Stimulated activated CD8-positive, alpha-beta memory T cell treated with anti-CD3 and anti-CD28 coated beads, Interleukin-4, amount 100 ng/mL, for 1 hour (primary cell): ENCODE data around the gene ABCC8.

Experiments
- DNase-seq, 2 donors: peaks; one replicate each; pipeline ENCODE4 v3.0.0-alpha.2; 2020; ENCODE audit warnings: low read depth in 2 of 2, low spot score in 1 of 2

Gene ABCC8

DNA sequence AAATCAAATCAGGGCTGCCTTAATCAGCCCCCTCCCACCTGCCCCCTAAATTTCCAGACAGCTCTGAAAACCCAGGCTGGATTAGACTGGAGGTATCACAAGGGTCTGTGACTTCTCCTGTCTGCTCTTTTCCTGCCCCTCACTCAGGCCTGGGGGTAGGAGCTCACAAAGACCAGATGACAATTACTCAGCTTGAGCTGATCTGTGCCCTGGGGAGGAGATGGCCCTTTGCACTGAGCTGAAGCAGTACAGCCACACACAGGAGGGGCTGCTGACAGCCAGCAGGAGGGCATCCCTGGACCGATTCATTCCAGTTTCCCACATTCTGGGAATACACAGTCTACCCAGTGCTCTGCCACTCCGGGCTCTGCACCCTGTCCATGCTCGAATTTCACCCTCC lies 4.2 kb downstream of the ABCC8 start:
- no peak for DNase-seq

DNA sequence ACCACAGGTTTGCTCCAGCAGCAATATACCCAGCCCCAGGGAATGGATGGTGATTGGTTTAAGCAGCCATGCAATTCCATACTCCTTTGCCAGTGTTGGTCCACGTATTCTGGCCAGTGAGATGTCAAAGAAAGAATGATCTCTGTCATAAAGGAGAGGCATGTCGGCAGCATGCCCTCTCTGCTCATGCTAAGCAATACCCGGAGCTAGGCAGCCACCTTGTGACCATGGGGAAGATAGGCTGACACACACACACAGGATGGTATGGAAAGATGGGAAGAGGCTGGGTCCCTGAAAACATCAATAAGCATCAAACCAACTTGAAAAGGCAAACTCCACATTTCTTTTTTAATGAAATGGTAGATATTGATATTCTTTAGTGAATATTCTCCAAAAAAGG lies 5.1 kb downstream of the ABCC8 start:
- no peak for DNase-seq

DNA sequence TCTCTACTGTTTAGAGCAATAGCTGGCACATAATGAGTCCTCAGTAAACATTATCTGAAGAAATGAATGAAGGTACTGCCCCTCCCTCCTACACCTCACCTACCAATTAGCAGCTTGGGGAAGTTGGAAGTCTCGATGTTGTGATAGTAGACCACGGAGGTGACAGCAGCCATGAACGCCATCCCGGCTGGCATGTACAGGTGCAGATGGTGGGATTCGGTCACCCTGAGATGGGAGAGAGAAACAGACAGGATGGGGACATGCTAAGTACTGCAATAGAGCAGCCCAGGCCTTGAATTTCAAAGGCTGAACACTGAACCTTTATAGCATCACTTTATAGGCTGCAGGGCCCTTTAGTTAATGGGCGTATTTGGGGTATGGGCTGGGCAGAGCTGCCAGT lies 6.6 kb downstream of the ABCC8 start:
- DNase-seq = no peak

DNA sequence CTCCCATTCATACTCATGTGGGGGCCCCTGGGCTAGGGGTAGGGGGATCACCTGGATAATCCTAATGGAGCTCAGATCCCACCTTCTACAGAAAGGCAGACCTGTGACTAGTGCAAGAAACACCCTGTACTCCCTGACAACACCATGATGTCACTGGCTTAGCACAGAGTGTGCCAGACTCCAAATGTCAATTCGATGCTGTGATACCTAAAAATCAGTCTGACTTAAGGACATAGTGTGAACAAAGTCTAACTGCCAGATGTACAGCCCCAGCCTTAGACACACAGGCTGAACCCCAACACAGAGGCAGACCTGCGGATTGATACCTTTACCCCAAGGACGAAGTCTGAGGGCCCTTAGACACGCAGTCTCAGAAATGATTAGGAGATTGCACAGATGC lies 8.5 kb downstream of the ABCC8 start:
- DNase-seq = no peak

DNA sequence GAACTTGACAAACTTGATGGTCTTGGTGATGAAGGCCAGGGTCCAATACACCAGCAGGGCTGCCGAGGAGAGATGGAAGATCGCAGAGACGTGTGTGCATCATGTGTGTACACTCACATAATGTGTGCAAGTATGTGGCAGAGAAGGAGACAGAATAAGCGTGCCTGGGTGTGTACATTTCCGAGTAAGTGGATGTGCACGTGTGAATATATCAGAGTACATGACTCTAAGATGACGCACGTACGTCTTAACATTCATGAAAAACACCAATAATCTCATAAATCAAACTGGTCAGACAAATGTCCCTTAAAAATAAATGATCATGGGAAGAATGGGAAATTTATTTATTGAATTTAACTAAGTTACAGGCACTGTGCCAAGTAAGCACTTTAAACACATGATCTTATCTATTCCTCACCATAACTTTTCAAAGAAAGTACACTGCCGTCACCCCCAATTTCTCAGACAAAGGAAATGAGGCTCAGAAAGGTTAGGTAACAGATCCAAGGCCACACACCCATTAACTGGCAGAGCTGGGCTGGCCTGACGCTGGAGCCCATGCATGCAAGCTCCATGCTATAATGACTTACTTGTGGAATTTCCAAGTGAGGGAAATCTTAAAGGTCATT lies 13.0 kb downstream of the ABCC8 start:
- DNase-seq = no peak

DNA sequence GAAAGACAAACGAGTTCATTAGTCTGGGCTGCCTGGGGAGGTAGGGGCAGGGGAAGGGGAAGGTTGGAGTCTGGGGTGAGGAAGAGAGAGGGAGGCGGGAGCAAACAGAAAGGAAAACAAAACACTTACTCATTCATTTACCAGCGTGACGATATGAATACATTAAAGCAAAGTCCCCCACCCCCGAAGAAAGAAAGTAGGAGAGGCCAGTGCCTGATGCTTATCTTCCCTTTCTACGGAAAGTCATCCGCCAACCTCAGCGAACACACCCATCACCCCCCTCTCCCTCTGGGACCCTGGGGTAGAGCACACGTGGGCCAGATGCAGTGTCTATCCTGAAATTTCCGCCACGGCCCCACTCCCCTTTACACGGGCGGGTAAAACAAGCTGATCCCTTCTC lies 13.7 kb downstream of the ABCC8 start:
- no peak for DNase-seq

DNA sequence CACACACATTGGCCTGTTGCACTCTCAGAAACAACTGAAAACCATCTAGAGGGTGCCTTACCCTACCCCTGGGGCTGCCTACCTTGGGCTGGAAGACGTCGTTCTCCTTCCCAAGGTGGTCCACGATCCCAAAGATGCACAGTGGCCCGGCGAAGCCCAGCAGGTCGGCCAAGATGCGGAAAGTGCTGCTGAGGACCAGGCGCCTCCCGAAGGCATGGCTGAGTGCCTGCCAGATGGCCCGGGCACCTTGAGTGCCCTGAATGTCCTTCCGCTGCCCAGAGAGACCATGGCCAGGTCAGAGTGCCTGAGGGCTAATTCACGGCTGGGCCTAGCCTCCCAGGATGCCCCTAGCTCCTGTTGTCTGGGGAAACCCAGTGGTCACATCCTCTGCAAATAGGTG lies 16.2 kb downstream of the ABCC8 start:
- DNase-seq = no peak

DNA sequence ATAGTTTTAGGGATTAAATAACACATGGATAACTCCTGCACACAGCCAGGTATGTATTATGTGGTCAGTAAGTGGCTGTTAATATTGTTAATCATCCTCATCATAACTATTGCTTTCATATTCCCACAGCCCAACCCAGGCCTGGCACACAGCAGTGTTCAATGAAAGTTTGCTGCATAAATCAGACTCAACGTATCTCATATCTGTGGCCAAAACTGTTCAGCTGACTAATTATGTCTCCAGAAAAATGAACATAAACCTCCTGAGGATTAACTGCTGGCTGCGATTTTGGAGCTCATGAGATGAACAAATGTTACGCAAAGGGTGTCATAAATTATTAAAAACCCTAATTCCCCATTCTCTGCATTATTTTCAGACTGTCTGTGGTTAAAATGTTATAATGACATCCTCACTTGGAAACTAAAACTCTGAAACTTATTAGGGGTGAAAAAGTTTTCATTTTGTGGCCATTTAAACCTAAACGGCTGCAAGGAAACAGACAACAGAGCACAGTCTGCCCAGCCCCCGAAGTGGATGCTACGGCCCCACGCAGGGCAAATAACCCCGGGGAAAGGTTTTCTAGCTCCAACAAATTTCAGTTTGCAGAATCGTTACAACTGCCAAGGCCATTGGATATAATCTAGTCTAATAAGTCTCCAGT lies 17.3 kb downstream of the ABCC8 start:
- DNase-seq = no peak

DNA sequence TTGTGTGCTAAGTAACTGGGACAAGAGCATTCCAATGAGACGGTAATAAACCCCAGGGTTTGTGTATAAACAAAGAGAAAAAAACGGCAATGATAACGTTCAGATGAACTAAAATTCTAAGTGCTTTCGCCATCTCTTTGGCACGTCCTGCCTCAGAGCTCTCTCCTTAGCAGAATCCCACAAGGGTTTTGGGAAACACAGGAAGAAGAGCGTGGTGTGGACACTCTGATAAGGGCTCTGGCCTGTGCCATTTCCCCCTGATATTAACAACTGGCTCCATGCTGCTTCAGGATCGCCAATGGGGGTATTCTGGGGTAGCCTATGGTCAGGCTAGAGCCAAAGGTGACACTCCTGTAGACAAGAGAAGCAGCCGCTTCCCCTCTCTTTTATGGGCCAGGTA lies 18.4 kb downstream of the ABCC8 start:
- no peak for DNase-seq

DNA sequence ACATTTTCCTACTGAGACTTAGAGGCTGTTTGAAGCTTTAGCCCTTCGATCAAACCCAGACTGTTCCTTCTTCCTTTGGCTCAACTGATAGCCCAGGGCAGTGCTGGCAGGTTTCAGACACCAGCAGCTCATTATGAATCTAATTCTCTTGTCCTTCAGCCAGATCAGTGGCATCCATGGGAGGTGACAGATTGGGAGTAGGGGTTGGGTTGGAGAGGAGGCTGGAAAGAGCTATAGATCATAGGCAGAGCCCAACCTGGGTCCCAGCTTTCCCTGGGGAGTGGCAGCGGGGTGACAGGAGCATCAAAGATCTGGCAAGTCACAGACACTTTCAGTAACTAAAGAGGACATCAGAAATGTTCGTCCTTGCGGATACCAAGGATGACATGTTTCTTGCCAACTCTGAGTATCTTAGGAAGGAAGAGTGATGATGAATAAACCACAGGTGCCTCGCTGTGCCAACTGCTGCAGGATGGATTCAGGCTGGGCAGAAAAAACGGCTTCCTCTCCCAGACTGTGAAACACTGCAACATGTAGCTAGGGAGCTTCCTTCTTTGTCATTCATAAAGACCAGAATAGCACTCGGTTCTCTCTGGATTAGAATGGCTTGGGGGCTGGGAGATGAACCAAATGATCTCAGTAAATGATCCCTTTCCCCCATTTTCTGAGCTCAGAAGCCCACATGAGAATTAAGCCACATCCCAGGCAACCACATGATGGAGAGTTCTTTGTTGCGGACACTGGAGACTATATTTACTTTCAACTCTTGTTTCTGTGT lies 19.1 kb downstream of the ABCC8 start:
- no peak for DNase-seq

DNA sequence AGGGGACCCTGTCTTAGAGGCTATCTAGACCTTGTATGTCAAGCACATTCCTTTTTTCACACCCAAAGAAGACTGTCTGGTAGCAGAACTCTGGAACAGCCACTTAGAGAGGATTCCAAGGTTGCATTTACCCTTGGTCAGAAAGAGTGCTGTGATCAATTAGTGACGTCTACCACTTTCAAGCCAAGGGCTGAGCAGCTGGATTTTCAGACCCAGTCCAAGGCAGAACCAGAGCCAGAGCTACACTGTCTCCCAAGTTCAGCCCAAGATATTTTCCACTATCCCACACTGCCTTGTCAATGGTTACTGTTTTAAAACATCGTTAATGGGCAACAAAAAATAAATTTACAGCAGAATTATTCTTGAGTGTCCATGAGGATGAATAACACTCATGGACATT lies 24.0 kb downstream of the ABCC8 start:
- DNase-seq = no peak

DNA sequence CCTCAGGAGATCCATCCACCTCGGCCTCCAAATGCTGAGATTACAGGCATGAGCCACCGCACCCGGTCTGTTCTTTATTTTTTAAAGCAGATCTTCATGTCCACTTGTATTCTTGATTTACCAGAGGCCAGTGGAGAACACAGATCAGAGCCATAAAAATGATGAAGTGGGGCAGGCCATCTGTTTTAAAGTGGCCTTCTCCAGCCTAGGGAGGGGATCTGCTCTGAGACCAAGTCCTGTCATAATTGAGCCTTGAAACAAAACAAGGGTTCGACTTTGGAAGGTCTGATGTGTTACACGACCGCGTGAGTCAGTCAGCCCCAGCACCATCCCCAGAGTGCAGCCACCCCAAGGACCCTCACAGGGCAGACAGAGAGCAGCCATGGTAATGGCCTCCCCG lies 27.5 kb downstream of the ABCC8 start:
- DNase-seq = no peak

DNA sequence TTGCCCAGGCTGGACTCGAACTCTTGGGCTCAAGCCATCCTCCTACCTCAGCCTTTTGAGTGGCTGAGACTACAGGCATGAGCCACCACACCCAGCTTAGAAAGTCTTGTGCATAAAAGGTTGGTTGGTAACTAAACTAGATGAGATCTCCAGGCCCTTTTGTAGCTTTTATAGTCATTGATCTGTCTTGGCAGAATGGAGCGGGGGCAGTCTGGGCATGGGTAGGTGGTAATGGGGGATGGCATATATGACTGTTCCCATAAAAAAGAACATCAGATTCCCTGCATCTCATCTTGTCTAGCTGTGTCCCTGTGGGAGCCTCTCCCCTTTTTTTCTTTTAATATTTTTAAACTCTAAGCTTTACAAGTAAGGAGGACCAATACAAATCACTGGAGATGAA lies 30.2 kb downstream of the ABCC8 start:
- DNase-seq = no peak

DNA sequence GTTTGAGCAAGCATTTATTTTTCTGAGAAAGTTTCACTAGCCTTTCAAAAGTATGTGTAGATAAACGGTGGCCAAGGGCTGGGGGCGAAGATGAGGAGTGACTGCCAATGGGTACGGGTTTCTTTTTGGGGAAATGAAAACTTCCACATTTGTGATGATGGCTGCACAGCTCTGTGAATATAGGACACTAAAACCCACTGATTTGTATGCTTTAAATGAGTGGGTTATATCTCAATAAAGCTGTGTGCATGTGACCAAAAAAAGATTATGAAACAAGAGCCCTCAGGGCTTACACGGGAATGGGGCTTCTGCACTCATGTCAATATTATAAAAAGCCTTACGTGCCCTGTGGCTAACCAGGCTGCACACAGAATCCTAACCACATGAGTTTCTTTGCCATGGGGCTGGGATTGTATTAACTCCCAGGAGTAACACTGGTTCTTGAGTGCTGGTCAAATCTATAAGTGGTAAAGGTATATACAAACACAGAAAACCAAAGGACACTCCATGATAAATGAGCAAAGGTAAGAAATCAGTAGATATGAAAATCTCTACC lies 31.3 kb downstream of the ABCC8 start:
- no peak for DNase-seq

DNA sequence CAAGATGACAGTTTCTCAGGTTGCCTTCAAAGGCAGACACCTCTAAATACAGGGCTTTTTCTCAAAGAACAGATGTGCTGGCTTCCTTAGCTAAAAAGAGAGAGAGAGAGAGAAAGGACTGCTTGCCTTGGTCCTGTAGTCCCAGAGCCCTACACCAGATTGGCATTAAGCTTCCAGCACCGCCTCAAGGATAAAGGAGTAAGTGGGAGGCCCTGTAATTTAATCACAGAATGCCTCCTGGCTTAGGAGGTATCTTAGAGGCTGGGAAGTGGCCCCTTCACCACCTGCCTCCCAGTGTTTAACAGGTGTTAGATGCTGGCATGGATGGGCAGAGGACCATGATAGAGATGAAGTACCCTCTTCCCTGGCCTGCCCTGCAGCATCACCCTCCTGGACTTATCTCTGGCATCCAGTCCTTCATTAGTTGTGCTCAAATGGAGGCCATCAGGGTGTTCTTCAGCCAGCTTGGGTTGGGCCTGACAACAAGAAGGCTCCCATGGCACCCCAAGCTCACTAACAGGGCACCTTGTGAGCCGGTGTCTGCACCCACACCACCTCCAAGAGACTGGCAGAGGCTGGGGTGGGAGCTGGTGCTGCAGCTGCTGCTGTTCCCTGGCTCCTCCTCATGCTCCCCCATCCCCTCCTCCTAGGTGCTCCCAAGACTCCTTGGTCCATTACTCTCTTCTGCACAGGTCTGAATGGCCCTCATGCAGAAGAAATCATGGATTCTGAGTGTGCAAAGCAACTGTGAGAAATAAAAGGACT lies 32.5 kb downstream of the ABCC8 start:
- no peak for DNase-seq

DNA sequence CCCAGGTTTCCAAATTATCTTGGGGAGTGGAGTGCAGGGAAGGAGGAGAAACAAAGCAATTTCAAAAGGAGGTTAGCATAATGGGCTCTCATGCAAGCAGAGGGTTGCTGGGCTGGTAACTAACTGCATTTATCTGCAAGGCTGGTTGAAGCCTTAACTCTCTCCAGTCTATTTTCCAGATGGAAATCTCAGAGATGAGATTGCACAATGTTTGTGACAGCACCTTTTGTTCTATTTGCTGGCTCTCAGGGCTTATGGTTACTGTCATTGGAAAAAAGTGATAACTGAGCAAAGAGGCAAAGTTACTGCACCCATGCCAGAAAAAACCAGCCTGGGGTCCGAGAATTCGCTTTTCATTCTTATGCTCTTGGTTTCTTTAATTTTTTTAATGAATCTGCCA lies 33.2 kb downstream of the ABCC8 start:
- DNase-seq = no peak

DNA sequence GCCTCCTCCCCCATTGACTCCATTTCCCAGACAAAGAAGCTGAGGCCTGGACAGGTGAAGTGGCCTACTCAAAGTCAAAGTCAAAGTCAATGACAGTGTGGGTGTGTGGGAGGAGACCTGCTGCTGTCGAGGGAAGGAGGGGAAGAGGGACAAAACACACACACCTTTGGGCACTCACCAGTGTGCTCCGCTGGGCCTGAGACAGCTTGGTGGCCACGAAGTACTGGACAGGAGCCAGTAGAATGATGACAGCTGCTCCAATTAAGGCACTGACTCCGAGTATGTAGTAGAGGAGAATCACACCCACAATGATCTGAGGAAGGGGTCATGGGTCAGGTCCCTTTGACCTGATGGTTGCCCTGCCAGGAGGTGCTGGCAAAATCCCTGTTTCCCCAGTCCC lies 33.6 kb downstream of the ABCC8 start:
- no peak for DNase-seq

DNA sequence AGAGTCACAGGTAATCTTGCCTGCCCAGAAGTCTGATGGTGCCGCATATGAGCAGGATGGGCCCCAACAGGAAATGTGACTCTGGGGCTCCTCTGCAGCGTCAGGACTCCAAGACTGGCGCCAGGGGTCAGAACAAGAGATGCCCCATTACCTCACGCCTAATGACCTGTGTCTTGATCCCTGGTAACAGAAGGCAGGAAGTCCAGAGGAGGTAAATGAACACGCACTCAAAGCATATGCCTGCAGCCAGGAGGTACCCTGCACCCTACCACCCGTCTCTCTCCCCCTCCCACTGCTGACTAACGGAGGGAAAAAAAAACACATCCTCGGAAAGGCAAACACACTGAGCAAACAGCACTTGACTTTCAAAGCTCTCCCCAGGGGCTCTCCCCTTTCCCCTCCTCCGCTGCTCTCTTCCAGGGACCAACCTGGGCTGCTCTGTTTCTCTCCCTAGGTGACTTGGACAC lies 37.3 kb downstream of the ABCC8 start:
- DNase-seq = no peak

DNA sequence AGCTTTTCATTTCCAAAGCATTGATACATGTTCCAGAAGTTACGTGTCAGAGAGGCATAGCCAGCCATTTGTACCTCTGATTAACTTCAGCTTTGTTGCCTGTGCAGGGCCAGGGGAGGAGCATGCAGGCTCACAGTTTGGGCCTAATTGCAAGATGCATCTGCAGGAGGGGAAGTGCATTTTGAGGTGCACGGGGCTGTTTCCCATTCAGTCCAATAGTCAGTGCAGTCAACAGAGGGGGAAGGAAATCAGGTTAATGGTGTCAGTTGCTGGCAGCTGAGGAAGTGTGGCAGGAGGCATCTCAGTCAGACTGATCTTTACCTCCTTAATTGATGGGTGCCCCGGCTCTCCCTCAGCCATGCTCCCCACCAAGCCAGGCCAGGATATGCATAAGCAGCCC lies 39.3 kb downstream of the ABCC8 start:
- DNase-seq = no peak

DNA sequence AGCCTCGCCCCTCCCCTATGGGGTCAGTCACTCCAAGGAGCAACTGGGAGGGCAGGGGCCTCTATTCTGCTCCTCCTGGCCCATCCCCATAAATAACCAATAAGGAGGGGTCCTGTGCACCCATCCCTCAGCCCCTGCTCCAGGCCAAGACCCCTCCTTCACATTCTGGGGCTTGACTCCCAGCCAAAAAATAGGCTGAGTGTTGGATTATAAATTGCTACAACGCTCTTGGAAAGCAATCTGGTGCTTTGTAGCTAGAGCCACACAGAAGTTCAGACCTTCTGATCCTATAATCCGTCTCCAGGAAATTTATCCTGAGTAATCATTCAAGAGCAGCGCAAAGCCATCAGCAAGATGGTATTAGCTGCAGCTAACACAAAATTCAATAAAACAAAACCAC lies 42.5 kb downstream of the ABCC8 start:
- DNase-seq = no peak

DNA sequence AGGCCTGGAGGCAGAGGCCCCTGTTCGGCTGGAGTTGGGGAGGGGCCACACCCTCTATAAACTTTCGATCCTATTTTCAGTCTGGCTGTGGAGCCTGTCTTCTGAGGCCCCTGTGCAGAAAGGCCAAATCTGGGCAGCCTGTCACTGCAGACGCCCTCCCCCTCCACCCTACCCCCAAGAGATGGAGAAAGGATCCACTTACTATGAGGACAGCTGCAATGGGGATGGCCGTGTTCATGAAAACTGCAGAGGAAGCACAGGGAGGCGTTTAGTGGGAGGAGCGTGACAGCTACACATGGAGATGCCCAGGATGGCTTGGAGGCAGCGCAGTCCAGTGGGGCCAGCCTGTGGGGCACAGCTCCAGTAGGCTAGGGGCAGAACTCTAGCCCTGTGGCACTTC lies 44.6 kb downstream of the ABCC8 start:
- DNase-seq = no peak
